ENCODE measurements around the gene TMEM161A. TPM values are rescaled to one million over a fixed set of nuclear protein-coding genes. Genes with fewer than 3 reads are reported as not detected.

TMEM161A gene
- total RNA-seq, result 10 to 100 TPM; 20.2 to 29.4 (median 22.2) TPM
- long read RNA-seq, partial matches to known transcripts, result 2 of 6 reads
- long read RNA-seq, other reads (novel, unspliced or antisense), result 1 of 6 reads

GRCh38 chr19:19138109-19138981, at the start of gene TMEM161A:
Gene TMEM161A (minus strand): TSS chr19:19138478. CDS start chr19:19138428, 50 bp downstream.
- intact Hi-C loops (cut with DNase I), result no loop called here

GRCh38 chr19:19186742-19187141, 48.5 kb upstream of the TMEM161A start:
- no peaks in the 10 kb centered on the region for H3K27me3 ChIP-seq
- no peak for ATAC-seq
- H3K27ac ChIP-seq, result no peak overlapping the region
- 100% methylated on average over 1 of the region's 14 CpGs for WGBS (ENCODE audit: insufficient coverage, low coverage, low lambda C conversion rate, missing lambda C conversion rate)
- H3K4me3 ChIP-seq, result no peak overlapping the region
- no peak for DNase-seq
- intact Hi-C loops (cut with DNase I), result loop anchor here in 1 of 2 donors (10.0 kb wide), 1 partner anchor 158 kb away; no protein-coding TSS in a partner anchor
- H3K36me3 ChIP-seq, result peaks cover 0 to 10% (median 2%) of the 10 kb centered on the region in 4 donors
- H3K9me3 ChIP-seq, result no peaks in the 10 kb centered on the region
- H3K4me1 ChIP-seq, result peaks cover 0 to 13% (median 7%) of the 10 kb centered on the region in 4 donors
- TF ChIP-seq POLR2A (IDR thresholded peaks at IDR 0.05) (no peak), CTCF (IDR thresholded peaks at IDR 0.05) (no peak)

More at GRCh38 chr19:19138109-19138981, at the start of gene TMEM161A:
- Histone ChIP-seq H3K36me3 (no peaks in the 10 kb centered on the region), H3K4me3 (peak within 1 kb of the TSS; percentile 68 to 77 (median 70)), H3K4me1 (peaks cover 0 to 14% (median 3%) of the 10 kb centered on the region in 4 donors), H3K27me3 (no peaks in the 10 kb centered on the region), H3K27ac (peak within 1 kb of the TSS; percentile 49 to 74 (median 71)), H3K9me3 (no peaks in the 10 kb centered on the region)
- TF ChIP-seq CTCF (IDR thresholded peaks at IDR 0.05) (no peak), POLR2A (IDR thresholded peaks at IDR 0.05) (peak; percentile 63)
- peak; percentile 96 to 99 (median 99) for DNase-seq
- peak; percentile 97 to 98 (median 98) for ATAC-seq
- 3% methylated on average over 33 of the region's 42 CpGs for WGBS (ENCODE audit: insufficient coverage, low coverage, low lambda C conversion rate, missing lambda C conversion rate)

GRCh38 chr19:19185853-19186740, 47.8 kb upstream of the TMEM161A start:
- Histone ChIP-seq H3K27me3 (no peaks in the 10 kb centered on the region), H3K36me3 (peaks cover 0 to 10% (median 2%) of the 10 kb centered on the region in 4 donors), H3K27ac (no peak overlapping the region), H3K4me1 (peaks cover 0 to 10% (median 6%) of the 10 kb centered on the region in 4 donors), H3K9me3 (no peaks in the 10 kb centered on the region), H3K4me3 (no peak overlapping the region)
- WGBS (ENCODE audit: insufficient coverage, low coverage, low lambda C conversion rate, missing lambda C conversion rate), result 69% methylated on average over 2 of the region's 9 CpGs
- TF ChIP-seq CTCF (IDR thresholded peaks at IDR 0.05) (peak; percentile 52 to 61 (median 58)), POLR2A (IDR thresholded peaks at IDR 0.05) (no peak)
- ATAC-seq (peak; percentile 78 to 87 (median 82)), DNase-seq (peak in 1 of 3 donors; percentile 34)
- intact Hi-C loops (cut with DNase I), result loop anchor here in 1 of 2 donors (10.0 kb wide), 1 partner anchor 159 kb away; no protein-coding TSS in a partner anchor

DNA sequence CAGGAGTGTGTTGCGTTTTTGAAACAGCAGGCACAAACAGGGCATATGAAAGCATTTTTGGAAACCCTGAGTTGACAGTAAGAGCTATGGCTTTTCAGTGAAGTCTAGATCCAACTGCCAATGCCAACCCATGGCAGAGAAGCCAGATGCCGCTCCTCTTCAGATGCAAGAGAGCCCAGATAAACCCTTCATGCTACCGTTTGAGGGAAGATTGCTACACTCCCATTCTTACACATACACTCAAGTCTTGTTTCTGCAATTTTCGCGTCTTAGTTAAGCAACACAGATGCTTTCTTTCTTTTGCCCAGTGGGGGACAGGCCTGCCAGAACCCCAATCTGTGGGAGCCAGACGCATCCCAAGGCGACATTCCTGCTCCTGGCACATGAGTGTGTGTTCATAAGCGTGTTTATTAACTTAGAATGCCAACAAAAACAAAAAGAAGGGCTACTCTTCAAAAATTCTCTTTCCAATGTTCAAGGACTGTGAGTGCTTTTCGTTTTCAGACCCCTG, 43.3 kb upstream of the TMEM161A start:
- no peak overlapping the region for H3K27ac ChIP-seq
- ATAC-seq, result no peak
- DNase-seq, result no peak
- intact Hi-C loops (cut with DNase I), result loop anchor here in 1 of 2 donors (10.0 kb wide), 1 partner anchor 163 kb away; no protein-coding TSS in a partner anchor
- no peaks in the 10 kb centered on the region for H3K9me3 ChIP-seq
- no peak for TF ChIP-seq POLR2A (IDR thresholded peaks at IDR 0.05)
- no peak for TF ChIP-seq CTCF (IDR thresholded peaks at IDR 0.05)
- no peak overlapping the region for H3K4me3 ChIP-seq
- no peaks in the 10 kb centered on the region for H3K4me1 ChIP-seq
- H3K36me3 ChIP-seq, result peaks cover 0 to 10% (median 2%) of the 10 kb centered on the region in 4 donors
- WGBS (ENCODE audit: insufficient coverage, low coverage, low lambda C conversion rate, missing lambda C conversion rate), result 90% methylated on average over 5 of the region's 9 CpGs
- no peaks in the 10 kb centered on the region for H3K27me3 ChIP-seq
